PC-3 (cell line): ENCODE measurements around the gene GPR107.

Experiments used
- CTCF ChIP-seq: fragments of 300-600 bp; sonication (generic); conservative IDR thresholded peaks from 2 replicates; pipeline ENCODE4 v1.5.1; 2017; ENCODE audit warnings: antibody characterized with exemption, low read depth, mild to moderate bottlenecking, low read length
- EZH2 ChIP-seq: fragments of 300-600 bp; sonication (generic); IDR thresholded peaks from one replicate; pipeline ENCODE4 v1.6.1; 2017; ENCODE audit warnings: antibody characterized with exemption, mild to moderate bottlenecking, low read length; ENCODE audit not compliant: unreplicated experiment

GRCh38 chr9:130171226-130172148, 117.8 kb downstream of the GPR107 start:
- no peak for TF ChIP-seq CTCF
- TF ChIP-seq EZH2, result no peak
